DOHH2 (cell line): Measurements from ENCODE around the gene CMSS1.

ENCODE experiments used
- EZH2phosphoT487 ChIP-seq: fragments of 200-600 bp; sonication (generic); IDR thresholded peaks from 2 replicates; pipeline ENCODE4 v1.6.1; 2017; ENCODE audit warnings: borderline replicate concordance, mild to moderate bottlenecking, antibody characterized with exemption, low read length, moderate library complexity, mixed read lengths
- TF ChIP-seq, protein P1 (sequence below): fragments of 200-600 bp; sonication (generic); IDR thresholded peaks from one replicate; pipeline ENCODE4 v1.5.1; 2014; ENCODE audit warnings: antibody characterized with exemption, mild to moderate bottlenecking, low read depth, low read length; ENCODE audit not compliant: poor library complexity, severe bottlenecking

DNA sequence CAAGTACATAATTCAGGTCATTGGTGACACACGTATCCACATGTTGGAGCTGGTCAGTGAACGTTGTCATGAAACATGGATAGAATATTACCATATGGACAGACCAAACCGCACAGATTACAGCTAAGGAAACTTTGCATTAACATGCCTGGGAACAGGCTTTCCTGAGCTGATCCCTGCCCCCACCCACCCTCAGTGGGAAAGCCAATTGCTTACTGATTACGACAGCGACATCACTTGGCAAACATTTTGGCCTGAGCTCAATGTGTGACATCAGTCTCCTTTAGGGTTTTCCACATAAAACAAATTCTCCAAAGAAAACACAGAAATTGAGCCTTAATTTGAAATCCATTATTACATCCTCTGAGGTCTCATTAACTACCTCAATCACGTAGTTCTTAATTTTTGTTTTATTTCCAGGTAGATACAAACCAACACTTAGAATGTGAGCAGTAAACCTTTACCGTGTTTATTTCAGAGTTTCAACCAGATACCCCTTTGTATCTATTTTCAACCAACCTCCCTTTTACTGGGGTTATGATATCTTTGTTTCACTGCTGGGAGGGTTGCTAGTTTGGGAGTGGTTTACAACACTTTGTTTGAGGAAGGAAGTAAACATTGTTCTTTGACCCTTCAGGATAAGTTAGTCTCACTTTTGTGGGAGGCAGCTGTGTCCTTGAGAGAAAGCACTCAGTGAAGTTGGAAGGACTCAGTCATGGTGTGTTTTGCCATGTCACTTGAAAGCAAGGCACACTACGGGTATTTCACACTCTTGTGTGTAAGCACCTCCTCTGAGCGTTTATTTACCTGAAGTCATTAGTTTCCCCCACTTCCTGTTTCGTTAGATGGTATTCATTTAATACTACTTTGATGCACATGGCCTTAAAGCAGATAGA, 103.1 kb downstream of the CMSS1 start:
- TF ChIP-seq, protein P1, sequence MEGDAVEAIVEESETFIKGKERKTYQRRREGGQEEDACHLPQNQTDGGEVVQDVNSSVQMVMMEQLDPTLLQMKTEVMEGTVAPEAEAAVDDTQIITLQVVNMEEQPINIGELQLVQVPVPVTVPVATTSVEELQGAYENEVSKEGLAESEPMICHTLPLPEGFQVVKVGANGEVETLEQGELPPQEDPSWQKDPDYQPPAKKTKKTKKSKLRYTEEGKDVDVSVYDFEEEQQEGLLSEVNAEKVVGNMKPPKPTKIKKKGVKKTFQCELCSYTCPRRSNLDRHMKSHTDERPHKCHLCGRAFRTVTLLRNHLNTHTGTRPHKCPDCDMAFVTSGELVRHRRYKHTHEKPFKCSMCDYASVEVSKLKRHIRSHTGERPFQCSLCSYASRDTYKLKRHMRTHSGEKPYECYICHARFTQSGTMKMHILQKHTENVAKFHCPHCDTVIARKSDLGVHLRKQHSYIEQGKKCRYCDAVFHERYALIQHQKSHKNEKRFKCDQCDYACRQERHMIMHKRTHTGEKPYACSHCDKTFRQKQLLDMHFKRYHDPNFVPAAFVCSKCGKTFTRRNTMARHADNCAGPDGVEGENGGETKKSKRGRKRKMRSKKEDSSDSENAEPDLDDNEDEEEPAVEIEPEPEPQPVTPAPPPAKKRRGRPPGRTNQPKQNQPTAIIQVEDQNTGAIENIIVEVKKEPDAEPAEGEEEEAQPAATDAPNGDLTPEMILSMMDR = no peak
- no peak for TF ChIP-seq EZH2phosphoT487
